Measurements from ENCODE around the gene MYO7A.

MYO7A gene

DNA sequence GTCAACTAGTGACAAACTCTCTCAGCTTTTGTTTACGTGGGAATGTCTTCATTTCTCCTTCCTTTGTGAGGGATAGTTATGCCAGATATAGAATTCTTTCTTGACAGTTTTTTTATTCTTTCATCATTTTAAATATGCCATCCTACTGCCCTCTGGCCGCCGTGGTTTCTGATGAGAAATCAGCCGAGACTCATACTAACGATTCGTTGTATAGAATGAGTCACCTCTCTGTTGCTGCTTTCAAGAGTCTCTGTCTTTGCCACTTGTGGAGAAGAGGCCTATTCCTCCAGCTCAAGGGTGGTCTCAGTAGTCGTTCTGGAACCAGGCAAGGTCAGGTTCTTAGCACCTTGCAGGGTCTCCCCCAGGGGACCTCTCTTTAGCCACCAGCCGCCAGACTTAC lies 8.0 kb downstream of the MYO7A start:
- Histone ChIP-seq H3K4me2 (ENCODE audit: insufficient read depth, low read length) (no peak overlapping the region), H3K27ac (ENCODE audit: low read length) (no peak overlapping the region), H3K4me1 (ENCODE audit: insufficient read depth, low read length) (peaks cover 8% of the 10 kb centered on the region), H3K27me3 (ENCODE audit: insufficient read depth, low read length, poor library complexity) (no peaks in the 10 kb centered on the region), H3K9me3 (ENCODE audit: insufficient read depth, low read length, severe bottlenecking) (no peaks in the 10 kb centered on the region), H3K9ac (ENCODE audit: low read depth, low read length) (no peak overlapping the region), H3K79me2 (ENCODE audit: insufficient read depth, low read length) (no peaks in the 10 kb centered on the region), H3K4me3 (ENCODE audit: low read depth in 1 of 2, low read length in 2 of 2) (no peak overlapping the region), H4K20me1 (ENCODE audit: insufficient read depth, low read length) (no peaks in the 10 kb centered on the region), H3K36me3 (ENCODE audit: insufficient read depth, low read length) (no peaks in the 10 kb centered on the region), H2AFZ (ENCODE audit: low read depth, low read length) (no peak overlapping the region)
- DNase-seq, result no peak
- ATAC-seq (ENCODE audit: insufficient read depth, low read depth), result no peak
- TF ChIP-seq, protein P1, sequence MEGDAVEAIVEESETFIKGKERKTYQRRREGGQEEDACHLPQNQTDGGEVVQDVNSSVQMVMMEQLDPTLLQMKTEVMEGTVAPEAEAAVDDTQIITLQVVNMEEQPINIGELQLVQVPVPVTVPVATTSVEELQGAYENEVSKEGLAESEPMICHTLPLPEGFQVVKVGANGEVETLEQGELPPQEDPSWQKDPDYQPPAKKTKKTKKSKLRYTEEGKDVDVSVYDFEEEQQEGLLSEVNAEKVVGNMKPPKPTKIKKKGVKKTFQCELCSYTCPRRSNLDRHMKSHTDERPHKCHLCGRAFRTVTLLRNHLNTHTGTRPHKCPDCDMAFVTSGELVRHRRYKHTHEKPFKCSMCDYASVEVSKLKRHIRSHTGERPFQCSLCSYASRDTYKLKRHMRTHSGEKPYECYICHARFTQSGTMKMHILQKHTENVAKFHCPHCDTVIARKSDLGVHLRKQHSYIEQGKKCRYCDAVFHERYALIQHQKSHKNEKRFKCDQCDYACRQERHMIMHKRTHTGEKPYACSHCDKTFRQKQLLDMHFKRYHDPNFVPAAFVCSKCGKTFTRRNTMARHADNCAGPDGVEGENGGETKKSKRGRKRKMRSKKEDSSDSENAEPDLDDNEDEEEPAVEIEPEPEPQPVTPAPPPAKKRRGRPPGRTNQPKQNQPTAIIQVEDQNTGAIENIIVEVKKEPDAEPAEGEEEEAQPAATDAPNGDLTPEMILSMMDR (IDR thresholded peaks at IDR 0.05; ENCODE audit: borderline replicate concordance, extremely low read depth, low read length, poor library complexity, severe bottlenecking), result no peak
- TF ChIP-seq EZH2 (IDR thresholded peaks at IDR 0.05; ENCODE audit: borderline replicate concordance, low read depth, low read length, severe bottlenecking), result no peak

DNA sequence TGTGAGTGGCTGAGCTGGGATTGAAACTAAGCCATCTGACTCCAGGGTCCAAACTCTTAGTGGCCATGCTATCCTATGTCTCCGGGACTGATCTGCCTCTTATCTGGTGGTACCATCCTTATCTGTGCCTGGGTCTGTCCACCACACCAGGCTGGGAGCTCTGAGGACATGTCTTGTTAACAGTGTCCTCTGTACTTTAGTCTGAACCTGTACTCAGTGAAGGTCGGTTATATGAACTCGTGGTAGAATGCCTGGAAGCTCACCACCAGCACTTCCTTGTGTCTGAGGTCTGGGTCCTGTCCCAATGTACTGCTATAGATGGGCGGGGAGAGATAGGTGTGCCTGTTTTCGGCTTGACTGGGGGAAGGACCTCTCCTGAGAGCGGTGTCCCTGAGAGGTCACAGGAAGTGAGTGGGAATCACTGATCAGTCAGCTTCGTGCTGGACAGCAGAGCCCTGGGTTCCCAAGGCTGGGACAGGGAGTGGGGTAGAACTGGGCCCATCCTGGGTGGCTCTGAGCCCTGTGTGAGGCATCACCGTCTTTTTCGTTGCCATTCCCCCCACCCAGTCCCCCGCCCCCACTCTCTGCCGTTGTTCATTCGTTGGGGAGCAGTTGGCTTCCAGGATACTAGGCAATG lies 8.9 kb downstream of the MYO7A start:
- Histone ChIP-seq H3K27ac (ENCODE audit: low read length) (no peak overlapping the region), H4K20me1 (ENCODE audit: insufficient read depth, low read length) (no peaks in the 10 kb centered on the region), H3K4me1 (ENCODE audit: insufficient read depth, low read length) (peaks cover 10% of the 10 kb centered on the region), H3K36me3 (ENCODE audit: insufficient read depth, low read length) (no peaks in the 10 kb centered on the region), H3K4me2 (ENCODE audit: insufficient read depth, low read length) (no peak overlapping the region), H2AFZ (ENCODE audit: low read depth, low read length) (no peak overlapping the region), H3K27me3 (ENCODE audit: insufficient read depth, low read length, poor library complexity) (no peaks in the 10 kb centered on the region), H3K9me3 (ENCODE audit: insufficient read depth, low read length, severe bottlenecking) (no peaks in the 10 kb centered on the region), H3K9ac (ENCODE audit: low read depth, low read length) (no peak overlapping the region), H3K79me2 (ENCODE audit: insufficient read depth, low read length) (no peaks in the 10 kb centered on the region), H3K4me3 (ENCODE audit: low read depth in 1 of 2, low read length in 2 of 2) (no peak overlapping the region)
- DNase-seq, result no peak
- no peak for TF ChIP-seq EZH2 (IDR thresholded peaks at IDR 0.05; ENCODE audit: borderline replicate concordance, low read depth, low read length, severe bottlenecking)
- TF ChIP-seq, protein P1 (IDR thresholded peaks at IDR 0.05; ENCODE audit: borderline replicate concordance, extremely low read depth, low read length, poor library complexity, severe bottlenecking), result no peak
- ATAC-seq (ENCODE audit: insufficient read depth, low read depth), result no peak

DNA sequence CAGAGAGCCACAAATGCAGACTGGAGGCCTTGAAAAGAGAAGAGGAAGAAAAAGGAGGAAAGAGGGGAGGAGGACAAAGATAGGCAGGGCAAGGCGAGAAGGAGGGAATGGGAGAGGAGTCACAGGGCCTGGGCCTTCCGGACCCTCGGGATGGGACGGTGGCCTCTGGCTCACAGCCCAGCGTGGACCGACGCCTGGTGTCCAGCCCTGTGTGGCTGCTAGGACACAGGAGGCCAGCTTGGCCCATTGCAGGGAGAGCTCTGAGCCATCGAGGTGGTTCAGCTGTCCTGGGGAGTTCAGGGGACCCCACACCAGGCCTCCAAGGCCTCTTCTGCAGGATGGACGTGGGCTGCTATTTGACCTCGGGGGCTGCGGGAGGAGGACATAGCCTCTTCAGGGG lies 9.4 kb downstream of the MYO7A start:
- H3K9ac ChIP-seq (ENCODE audit: low read depth, low read length), result no peak overlapping the region
- no peaks in the 10 kb centered on the region for H3K36me3 ChIP-seq (ENCODE audit: insufficient read depth, low read length)
- H3K4me1 ChIP-seq (ENCODE audit: insufficient read depth, low read length), result peaks cover 15% of the 10 kb centered on the region
- no peak overlapping the region for H3K4me2 ChIP-seq (ENCODE audit: insufficient read depth, low read length)
- H3K9me3 ChIP-seq (ENCODE audit: insufficient read depth, low read length, severe bottlenecking), result no peaks in the 10 kb centered on the region
- H3K79me2 ChIP-seq (ENCODE audit: insufficient read depth, low read length), result no peaks in the 10 kb centered on the region
- no peak for DNase-seq
- no peaks in the 10 kb centered on the region for H3K27me3 ChIP-seq (ENCODE audit: insufficient read depth, low read length, poor library complexity)
- no peak overlapping the region for H3K27ac ChIP-seq (ENCODE audit: low read length)
- H4K20me1 ChIP-seq (ENCODE audit: insufficient read depth, low read length), result no peaks in the 10 kb centered on the region
- ATAC-seq (ENCODE audit: insufficient read depth, low read depth), result no peak
- TF ChIP-seq, protein P1 (IDR thresholded peaks at IDR 0.05; ENCODE audit: borderline replicate concordance, extremely low read depth, low read length, poor library complexity, severe bottlenecking), result no peak
- no peak for TF ChIP-seq EZH2 (IDR thresholded peaks at IDR 0.05; ENCODE audit: borderline replicate concordance, low read depth, low read length, severe bottlenecking)
- no peak overlapping the region for H2AFZ ChIP-seq (ENCODE audit: low read depth, low read length)
- no peak overlapping the region for H3K4me3 ChIP-seq (ENCODE audit: low read depth in 1 of 2, low read length in 2 of 2)

All from DND-41 (cell line).